HG03064 (cell line): ENCODE results near the gene KRT80.

ENCODE experiments used
- ATAC-seq: cut with Tn5 transposase; IDR thresholded peaks from one replicate; pipeline ENCODE4 v1.9.1; 2021; ENCODE audit warnings: low read depth; ENCODE audit not compliant: unreplicated experiment

The KRT80 gene

GRCh38 chr12:52181746-52182145 is 10.1 kb downstream of the KRT80 start:
- no peak for ATAC-seq

DNA sequence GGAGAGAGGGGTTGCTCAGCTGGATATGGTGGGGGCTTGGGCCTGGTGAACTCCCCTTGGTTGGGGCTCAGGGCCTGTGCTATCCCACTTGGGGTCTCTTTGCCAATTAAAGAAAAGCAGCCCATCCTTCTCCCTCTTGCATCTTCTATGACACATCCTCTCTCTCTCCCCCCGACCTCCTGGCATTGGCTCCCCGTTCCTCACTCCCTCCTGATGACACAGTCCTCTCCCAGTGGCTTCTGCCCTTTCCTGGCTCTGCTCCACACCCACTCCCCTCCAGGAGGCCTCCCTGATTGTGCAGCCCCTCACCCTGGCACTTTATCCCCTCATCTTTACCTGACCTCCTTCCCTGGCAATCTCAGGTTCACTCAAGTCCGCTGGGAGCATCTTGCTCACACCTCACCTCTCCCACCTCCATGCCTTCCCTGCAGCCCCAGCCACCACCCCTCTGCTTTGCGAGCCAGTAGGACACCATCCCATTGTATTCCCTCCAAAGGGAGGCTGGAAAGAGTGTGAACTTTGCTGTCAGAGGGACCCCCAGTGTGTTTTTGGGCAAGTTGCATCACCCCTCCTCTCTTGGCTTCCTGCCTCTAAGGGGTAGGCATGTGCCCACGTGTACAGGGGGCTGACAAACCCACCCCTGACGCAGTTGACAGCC is 10.7 kb downstream of the KRT80 start:
- ATAC-seq: no peak

DNA sequence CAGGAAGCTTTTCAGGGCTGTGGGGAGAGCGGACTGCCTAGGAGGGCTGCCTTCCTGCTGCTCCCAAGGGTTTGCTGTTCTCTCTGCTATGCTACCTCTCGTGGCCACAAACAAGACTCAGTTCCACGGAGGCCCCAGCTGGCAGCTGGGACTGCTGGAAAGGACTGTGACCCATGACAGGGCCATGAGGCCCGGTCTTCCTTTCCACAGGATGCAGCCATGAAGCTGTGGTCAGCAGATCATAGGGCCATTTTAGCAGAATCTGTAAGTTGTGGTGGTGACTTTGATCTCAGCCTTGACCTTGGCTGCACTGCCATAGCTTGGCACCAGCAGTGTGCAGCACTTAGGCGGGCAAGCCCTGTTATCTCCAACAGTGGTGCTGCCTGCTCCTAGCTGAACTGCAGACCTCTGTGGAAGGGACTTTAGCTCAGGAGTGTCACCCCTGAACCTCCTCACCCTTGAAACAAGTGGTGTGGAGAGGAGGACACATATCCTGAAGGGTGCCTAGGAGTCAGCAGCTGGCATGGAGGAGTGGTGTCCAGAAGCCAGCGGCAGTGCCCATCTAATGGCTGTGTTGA is 12.3 kb downstream of the KRT80 start:
- no peak for ATAC-seq

DNA sequence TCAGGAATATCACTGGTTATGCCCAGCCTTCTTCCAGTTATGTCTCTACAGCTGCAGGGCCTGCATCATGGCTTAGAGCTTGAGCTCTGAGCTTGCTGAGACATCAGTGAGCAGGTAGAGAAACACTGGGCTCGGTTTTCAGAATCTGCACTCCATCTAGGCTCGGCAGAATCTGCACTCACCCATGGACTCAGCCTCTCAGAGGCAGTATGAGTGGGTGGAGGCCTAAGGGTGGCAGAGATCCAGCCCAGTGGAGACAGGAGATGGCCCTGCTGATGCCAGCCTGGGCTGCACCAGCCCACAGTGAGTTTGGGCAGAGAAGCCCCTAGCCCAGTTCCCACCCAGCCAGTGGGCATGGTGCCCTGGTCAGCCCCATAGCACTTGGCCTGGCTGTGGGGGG is 12.8 kb downstream of the KRT80 start:
- no peak for ATAC-seq

DNA sequence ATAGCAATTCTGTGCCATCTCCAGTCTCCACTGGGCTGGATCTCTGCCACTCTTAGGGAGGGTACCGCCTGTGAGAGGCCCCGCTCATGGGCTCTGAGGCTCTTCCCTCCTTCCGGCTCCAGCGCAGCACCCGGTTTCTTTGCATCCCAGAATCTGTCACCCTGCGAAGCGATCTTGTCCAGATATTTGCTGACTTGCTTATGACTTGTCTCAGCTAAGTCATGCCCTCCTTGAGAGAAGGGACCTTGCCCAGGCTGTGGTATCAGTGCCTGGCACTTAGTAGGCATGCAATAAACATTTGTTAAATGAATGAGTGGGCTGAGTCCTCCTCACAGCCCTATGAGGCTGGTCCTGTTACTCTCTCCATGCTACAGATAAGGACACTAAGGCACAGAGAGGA is 13.4 kb downstream of the KRT80 start:
- ATAC-seq: no peak

- ATAC-seq: no peak
These were observed 16.2 kb downstream of the KRT80 start for GRCh38 chr12:52175371-52176350.

DNA sequence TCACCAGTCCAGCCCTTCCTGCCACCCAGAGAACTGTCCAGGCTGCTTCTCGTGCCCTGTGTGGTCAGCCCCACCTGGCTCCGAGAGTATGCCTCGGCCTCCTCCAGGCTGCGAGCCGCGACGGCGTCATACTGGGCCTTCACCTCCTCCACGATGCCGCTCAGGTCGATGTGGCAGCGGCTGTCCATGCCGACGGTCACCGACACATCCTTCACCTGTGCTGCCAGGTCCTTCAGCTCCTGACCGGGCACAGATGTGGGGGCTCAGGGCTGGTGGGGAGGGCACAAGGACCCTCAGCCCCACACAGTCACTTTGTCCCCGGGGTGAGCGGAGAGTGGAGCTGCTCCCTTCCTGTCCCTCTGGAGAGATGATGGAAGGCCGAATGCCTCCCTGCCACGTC is 18.3 kb downstream of the KRT80 start:
- ATAC-seq: no peak

DNA sequence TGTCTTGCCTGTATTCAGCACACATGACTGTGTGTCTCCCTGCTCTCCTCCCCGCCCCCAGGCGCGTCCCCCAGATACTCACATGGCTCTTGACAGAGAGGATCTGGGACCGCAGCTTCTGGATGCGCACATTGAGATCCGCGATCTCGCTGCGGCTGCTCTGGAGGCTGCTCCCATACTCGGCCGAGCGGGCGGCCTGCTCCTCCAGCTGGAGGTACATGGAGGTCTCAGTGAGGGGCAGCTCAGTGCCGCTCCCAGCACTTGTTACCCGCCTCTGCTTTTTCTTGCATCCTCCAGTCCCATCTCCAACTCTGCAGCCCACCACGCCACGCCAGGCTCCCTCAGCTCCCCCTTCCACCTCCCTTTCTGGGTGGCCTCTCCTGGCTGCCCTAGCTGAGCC is 18.9 kb downstream of the KRT80 start:
- ATAC-seq: no peak

DNA sequence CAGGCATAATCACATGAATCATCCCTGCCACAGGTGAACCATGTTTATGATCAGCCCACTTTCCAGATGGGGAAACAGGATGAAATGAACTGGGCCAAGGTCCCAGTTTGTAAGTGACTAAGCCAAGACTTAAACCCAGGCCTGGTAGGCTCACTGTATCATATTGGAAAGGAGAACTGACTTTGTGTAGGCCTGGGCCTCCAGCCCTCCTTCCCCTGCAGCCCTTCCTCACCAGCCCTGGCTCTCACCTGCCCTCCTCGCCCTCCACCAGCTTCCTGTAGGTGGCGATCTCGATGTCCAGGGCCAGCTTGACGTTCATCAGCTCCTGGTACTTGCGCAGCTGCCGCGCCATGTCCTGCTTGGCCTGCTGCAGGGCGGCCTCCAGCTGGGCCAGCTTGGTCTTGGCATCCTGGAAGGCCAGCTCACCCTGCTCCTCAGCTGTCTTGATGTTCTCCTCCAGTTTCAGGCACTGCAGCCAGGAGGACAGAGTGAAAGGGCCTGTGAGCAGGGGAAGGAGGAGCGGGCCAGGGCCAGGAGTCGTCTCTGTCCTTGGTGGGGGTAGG is 19.8 kb downstream of the KRT80 start:
- ATAC-seq: no peak

DNA sequence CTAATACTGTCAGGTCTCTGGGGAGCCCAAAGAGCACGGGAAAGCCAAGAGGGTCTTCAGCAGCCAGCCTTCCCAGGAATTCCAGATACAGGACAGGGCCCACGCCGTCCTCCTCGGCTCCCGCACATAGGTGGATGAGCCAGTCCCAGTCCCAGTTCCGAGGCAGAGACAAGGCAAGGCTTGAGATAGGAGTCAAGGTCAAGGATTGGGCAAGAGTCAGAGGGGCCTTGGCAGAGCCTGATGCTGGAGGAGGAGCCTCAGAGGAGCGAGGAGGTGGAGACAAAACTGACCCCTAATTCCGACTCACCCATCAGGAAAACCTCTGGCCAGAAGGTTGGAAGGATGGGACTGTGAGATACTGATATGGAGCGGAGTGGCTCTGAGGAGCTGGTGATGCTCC is 21.0 kb downstream of the KRT80 start:
- ATAC-seq: no peak

- no peak for ATAC-seq
These were observed 21.9 kb downstream of the KRT80 start for GRCh38 chr12:52169886-52170285.

DNA sequence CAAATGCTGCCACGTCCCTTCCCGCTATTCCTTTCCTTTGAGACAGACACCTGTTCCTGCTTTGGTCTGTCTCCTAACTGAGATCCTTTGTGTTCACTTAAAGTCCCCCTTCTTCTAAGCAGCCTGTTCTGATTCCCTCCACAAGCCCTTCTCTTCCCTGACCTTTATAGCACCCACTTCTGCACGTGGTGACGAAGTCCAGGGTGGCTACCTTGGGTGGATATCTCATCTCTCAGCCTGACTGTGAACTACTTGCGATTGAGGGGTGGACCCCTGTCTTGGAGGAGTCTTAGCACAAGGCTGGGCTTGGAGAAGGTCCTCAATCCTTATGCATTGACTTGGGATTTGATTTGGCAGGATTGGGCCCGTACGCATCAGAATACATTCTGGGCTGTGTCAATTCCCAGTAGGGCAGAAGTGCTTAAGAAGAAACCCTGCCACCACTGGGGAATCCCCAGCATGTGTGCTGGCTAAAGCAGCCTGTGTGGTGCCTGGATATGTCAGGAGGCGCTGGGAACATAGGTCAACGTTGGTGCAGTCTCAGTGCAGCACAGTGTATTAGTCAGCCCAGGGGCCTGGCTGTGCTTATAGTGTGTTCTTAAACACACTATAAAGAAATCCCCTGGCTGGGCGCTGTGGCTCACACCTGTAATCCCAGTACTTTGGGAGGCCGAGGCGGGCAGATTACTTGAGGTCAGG is 23.6 kb downstream of the KRT80 start:
- ATAC-seq: no peak

GRCh38 chr12:52167526-52167925 is 24.3 kb downstream of the KRT80 start:
- ATAC-seq: no peak

- no peak for ATAC-seq
These were observed 25.1 kb downstream of the KRT80 start for GRCh38 chr12:52166672-52167071.

DNA sequence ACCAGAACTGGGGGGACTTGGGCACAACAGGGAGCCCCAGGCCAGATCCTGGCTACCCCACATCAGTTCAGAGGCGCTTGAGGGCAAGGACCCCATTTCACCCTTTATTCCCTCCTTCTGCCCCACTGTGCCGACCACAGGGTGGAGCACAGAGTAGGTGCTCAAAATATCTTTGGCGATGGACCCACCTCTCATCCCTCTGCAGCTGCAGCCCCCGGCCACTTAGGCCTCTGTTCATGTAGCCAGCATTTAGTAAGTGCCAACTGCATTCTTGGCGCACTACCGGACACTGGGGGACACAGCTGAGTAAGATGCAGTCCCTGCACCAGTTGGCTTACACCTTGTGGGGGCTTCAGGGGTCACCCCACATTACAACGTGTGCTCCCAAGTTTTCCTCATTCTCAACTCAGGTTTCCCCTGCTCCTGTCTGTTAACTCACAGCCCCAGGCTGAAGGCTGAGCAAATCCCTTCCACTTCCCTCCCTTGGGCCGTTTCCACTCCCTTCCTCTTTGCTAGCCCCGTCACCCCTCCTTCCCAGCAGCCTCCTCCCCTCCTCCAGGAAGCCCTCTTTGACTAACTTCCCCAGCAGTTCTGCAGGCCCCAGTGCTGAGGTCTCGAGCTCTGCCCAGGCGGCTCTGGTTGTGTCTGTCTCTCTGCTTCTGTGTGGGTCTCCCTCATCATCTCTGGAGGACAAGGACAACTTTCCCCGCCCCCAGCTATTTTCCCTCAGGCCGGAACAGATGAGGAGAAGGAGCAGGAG is 26.5 kb downstream of the KRT80 start:
- no peak for ATAC-seq

DNA sequence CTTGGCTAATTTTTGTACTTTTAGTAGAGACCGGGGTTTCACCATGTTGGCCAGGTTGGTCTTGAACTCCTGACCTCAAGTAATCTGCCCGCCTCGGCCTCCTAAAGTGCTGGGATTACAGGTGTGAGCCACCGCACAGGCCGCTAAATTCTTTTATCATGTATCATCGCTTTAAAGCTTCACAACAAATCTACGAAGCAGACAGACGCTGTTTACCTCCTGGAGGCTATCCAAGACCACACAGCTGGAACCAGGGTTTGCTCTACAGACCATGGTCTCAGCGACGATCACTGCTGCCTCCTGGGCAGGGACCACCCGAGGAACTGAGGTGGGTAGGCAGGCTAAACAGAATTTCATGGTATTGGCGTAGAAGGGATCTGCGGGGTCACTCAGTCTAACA is 27.2 kb downstream of the KRT80 start:
- no peak for ATAC-seq

DNA sequence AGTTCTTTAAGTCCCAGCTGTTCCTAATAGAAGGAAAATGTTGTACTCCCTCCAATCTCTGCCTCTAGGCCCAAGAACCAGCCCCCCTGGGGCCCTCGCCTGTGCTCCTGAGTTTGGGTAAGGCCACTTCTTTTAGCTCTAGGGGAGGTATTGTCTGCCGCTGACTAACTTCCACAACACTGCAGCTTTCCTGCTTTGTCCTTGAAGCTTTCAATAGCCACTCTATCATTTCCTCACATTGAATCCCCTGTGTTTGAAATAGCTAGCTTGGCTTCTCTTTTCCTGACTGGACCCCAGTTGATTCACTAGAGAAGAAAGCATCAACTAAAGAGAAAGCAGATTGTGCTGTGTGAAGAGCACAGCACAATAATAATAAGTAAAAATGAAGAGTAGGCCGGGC is 28.8 kb downstream of the KRT80 start:
- ATAC-seq: no peak

GRCh38 chr12:52160200-52160599 is 31.6 kb downstream of the KRT80 start:
- no peak for ATAC-seq

DNA sequence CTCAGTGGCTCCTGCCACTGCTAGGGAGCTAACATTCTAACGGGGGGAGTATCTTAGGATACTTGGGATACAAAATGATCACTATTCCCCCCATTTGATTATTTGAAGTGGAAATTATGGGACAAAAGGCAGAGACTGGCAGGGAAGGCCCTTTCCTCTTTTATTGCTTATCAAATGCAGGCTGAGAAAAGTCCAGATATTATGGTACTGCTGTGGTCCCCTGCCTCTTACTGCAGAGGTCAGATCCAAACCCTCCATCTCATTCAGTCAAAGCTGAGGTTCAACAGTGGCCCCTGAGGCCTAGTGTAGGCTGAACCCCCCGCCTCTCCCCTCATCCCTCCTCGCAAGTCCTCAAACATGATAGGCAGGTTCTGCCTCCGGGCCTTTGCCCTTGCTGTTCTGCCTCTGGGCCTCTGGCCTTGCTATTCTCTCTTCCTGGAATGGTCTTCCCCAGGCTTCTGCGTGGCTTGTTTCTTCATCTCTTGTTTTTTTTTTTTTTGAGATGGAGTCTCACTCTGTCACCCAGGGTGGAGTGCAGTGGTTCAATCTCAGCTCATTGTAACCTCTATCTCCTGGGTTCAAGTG is 34.2 kb downstream of the KRT80 start:
- no peak for ATAC-seq
